K562 (cell line): ENCODE results near the gene CITED2. TPM values are rescaled to one million over a fixed set of nuclear protein-coding genes. Genes with fewer than 3 reads are reported as not detected.

ENCODE experiments used
- ATAC-seq: fragments of 200-7000 bp; cut with Tn5 transposase; 3 replicates; pipeline ENCODE4 v1.9.1; 2020; ENCODE audit warnings: moderate library complexity
- BruUV-seq: library from RNA; stranded (reverse); fragments of 400-500 nt; replicated peaks from 2 replicates; lab custom pipeline; 2021; lab: Mats Ljungman, UMichigan
- CTCF ChIA-PET: fragments of 300-600 bp; formaldehyde crosslinking; extraction: SDS; loops from one replicate; lab custom pipeline; 2021; ENCODE audit warnings: low intra/inter-chr PET ratio; lab: Yijun Ruan, JAX
- POLR2A ChIA-PET: fragments of 300-600, 350-650 bp; sonication (Branson Sonifier 250); formaldehyde crosslinking; extraction: SDS; loops from one replicate; lab custom pipeline; 2021; ENCODE audit warnings: antibody characterized with exemption, inconsistent platforms; lab: Yijun Ruan, JAX
- DNase-seq, 4 experiments: peaks; one replicate each; pipeline versions ENCODE4 v3.0.0 to v3.0.0-alpha.2; 2011 to 2018; ENCODE audit warnings: low spot score in 3 of 4, mixed read lengths in 3 of 4; ENCODE audit errors: extremely low read depth in 1 of 4
- FAIRE-seq: peaks from 2 replicates; lab custom pipeline; 2011; peaks lifted over from hg19 to GRCh38; lab: Jason Lieb, UNC
- H2AFZ ChIP-seq: 2 replicates; pipeline ENCODE4 v1.6.0; 2011; ENCODE audit warnings: low read depth, low read length, control low read depth, inconsistent platforms
- H3K27ac ChIP-seq: fragments of 200-600 bp; 3 replicates; pipeline ENCODE4 v1.8.0; 2011; ENCODE audit warnings: low read depth, mild to moderate bottlenecking, control low read depth, inconsistent platforms, low read length, moderate library complexity, mixed read lengths; ENCODE audit errors: extremely low read depth
- H3K27me3 ChIP-seq, 2 experiments: fragments of 300-600 bp in 1 of 2; 2 replicates in 1 of 2; 3 replicates in 1 of 2; pipeline versions ENCODE4 v1.6.0 to v1.8.0; 2011; ENCODE audit warnings: inconsistent platforms in 2 of 2, low read length in 2 of 2, mild to moderate bottlenecking in 1 of 2, mixed read lengths in 1 of 2, moderate library complexity in 1 of 2; ENCODE audit not compliant: control insufficient read depth in 2 of 2, insufficient read depth in 2 of 2
- H3K36me3 ChIP-seq: fragments of 300-600 bp; 3 replicates; pipeline ENCODE4 v1.8.0; 2011; ENCODE audit warnings: mild to moderate bottlenecking, low read length, inconsistent platforms; ENCODE audit not compliant: control insufficient read depth, insufficient read depth
- H3K4me1 ChIP-seq, 2 experiments: fragments of 200-600 bp in 1 of 2; replicated peaks in 1 of 2; 2 replicates in 1 of 2; 3 replicates in 1 of 2; pipeline versions ENCODE4 v1.5.1 to v1.8.0; 2011; ENCODE audit warnings: inconsistent platforms in 2 of 2, low read length in 2 of 2, mild to moderate bottlenecking in 1 of 2, mixed read lengths in 1 of 2, moderate library complexity in 1 of 2; ENCODE audit not compliant: control insufficient read depth in 2 of 2, insufficient read depth in 2 of 2
- H3K4me2 ChIP-seq: 2 replicates; pipeline ENCODE4 v1.6.1; 2011; ENCODE audit warnings: low read length, control low read depth, inconsistent platforms, mixed read lengths; ENCODE audit not compliant: insufficient read depth
- H3K4me3 ChIP-seq: fragments of 200-600 bp; sonication (generic), shearing (Covaris generic); 2 replicates; pipeline ENCODE4 v1.5.1; 2016; ENCODE audit warnings: control low read depth, inconsistent platforms
- H3K79me2 ChIP-seq: fragments of 200-600 bp; 3 replicates; pipeline ENCODE4 v1.8.0; 2011; ENCODE audit warnings: low read length, inconsistent platforms; ENCODE audit not compliant: control insufficient read depth, insufficient read depth
- H3K9ac ChIP-seq, 2 experiments: 2 replicates each; pipeline versions ENCODE4 v1.6.0 to v1.6.1; 2011; ENCODE audit warnings: low read depth in 2 of 2, low read length in 2 of 2, control low read depth in 1 of 2, inconsistent platforms in 1 of 2, mild to moderate bottlenecking in 1 of 2, mixed read lengths in 1 of 2; ENCODE audit not compliant: insufficient read depth in 1 of 2
- H3K9me1 ChIP-seq: one replicate; pipeline ENCODE4 v1.6.0; 2011; ENCODE audit warnings: inconsistent platforms, mild to moderate bottlenecking, low read length, moderate library complexity; ENCODE audit not compliant: control insufficient read depth, insufficient read depth
- H3K9me3 ChIP-seq: replicated peaks from 2 replicates; pipeline ENCODE4 v1.5.1; 2011; ENCODE audit warnings: low read depth, low read length, inconsistent platforms; ENCODE audit not compliant: control insufficient read depth, insufficient read depth
- H4K20me1 ChIP-seq: replicated peaks from 2 replicates; pipeline ENCODE4 v1.6.1; 2011; ENCODE audit warnings: low read length, inconsistent platforms, mixed read lengths; ENCODE audit not compliant: control insufficient read depth, insufficient read depth
- CBX5 ChIP-seq: IDR thresholded peaks from 2 replicates; pipeline ENCODE4 v1.6.1; 2014; ENCODE audit warnings: low read depth, borderline replicate concordance
- CHD1 ChIP-seq: fragments of 200-600 bp; sonication (generic); IDR thresholded peaks from one replicate; pipeline ENCODE4 v1.6.1; 2012; ENCODE audit warnings: mild to moderate bottlenecking, moderate library complexity, low read length, inconsistent platforms
- CHD2 ChIP-seq: IDR thresholded peaks from 2 replicates; pipeline ENCODE4 v1.6.1; 2011; ENCODE audit warnings: low read depth, low read length
- MBD2 ChIP-seq: sonication (generic); IDR thresholded peaks from 2 replicates; pipeline ENCODE4 v1.6.1; 2016; ENCODE audit warnings: low read depth, borderline replicate concordance
- PYGO2 ChIP-seq: fragments of 450-650 bp; IDR thresholded peaks from 2 replicates; pipeline ENCODE4 v1.6.1; 2016; ENCODE audit warnings: mild to moderate bottlenecking, missing genetic modification characterization, moderate library complexity, missing compliant biosample characterization
- U2AF2 ChIP-seq: fragments of 200-400 bp; formaldehyde crosslinking; optimal IDR thresholded peaks from 2 replicates; pipeline ENCODE3; 2017; ENCODE audit warnings: low read depth, mild to moderate bottlenecking, low read length
- ZC3H8 ChIP-seq: fragments of 450-650 bp; IDR thresholded peaks from 2 replicates; pipeline ENCODE4 v1.6.1; 2017
- ZNF561 ChIP-seq: fragments of 450-650 bp; formaldehyde crosslinking; conservative IDR thresholded peaks from 2 replicates; pipeline ENCODE4 v1.4.0; 2020; ENCODE audit warnings: mild to moderate bottlenecking, moderate library complexity
- ZNF583 ChIP-seq: fragments of 250-450 bp; sonication (Bioruptor Pico); IDR thresholded peaks from 2 replicates; pipeline ENCODE4 v1.4.0; 2020
- ZNF696 ChIP-seq: fragments of 250-450 bp; sonication (Bioruptor Pico); conservative IDR thresholded peaks from 2 replicates; pipeline ENCODE4 v1.4.0; 2020; ENCODE audit warnings: mild to moderate bottlenecking, moderate library complexity
- ZSCAN29 ChIP-seq: fragments of 450-650 bp; IDR thresholded peaks from 2 replicates; pipeline ENCODE4 v1.6.1; 2017
- ZSCAN32 ChIP-seq: fragments of 450-650 bp; formaldehyde crosslinking; IDR thresholded peaks from 2 replicates; pipeline ENCODE4 v1.4.0; 2020; ENCODE audit warnings: mild to moderate bottlenecking, moderate library complexity
- WGBS: fragments of 100-300 bp; shearing (Covaris generic); methylation state at CpG from one replicate; pipeline ENCODE4 v1.1.6; 2016; ENCODE audit warnings: low coverage, mixed read lengths; ENCODE audit not compliant: insufficient coverage; ENCODE audit errors: missing lambda C conversion rate; 5-methylcytosine and 5-hydroxymethylcytosine counted together
- in situ Hi-C: fragments of 300-500 bp; cut with MboI; formaldehyde crosslinking; loops from 4 replicates; pipeline ENCODE4 v1.15.0; 2018; ENCODE audit warnings: inconsistent platforms, mixed read lengths
- intact Hi-C: fragments of 100-400 bp; cut with micrococcal nuclease; formaldehyde crosslinking; loops from 2 replicates; pipeline ENCODE4 v1.14.2; 2022
- polyA plus RNA-seq, 8 experiments: library from polyadenylated mRNA; depleted of rRNA in 4 of 8; stranded (reverse) in 5 of 8; unstranded in 3 of 8; fragments of >200 nt; fragmentation: Nextera tagmentation in 2 of 8; fragmentation: Illumina TruSeq in 1 of 8; extraction: Ambion mirVana in 2 of 8; extraction: Trizol in 1 of 8; gene quantifications; 2 replicates each; pipeline versions ENCODE4 v1.2.1 to v1.2.3, GENCODE V29; 2011 to 2014; ENCODE audit warnings: inconsistent platforms in 1 of 8, missing spikeins in 1 of 8
- total RNA-seq, 7 experiments: library from RNA; depleted of rRNA in 6 of 7; stranded (reverse); fragments of >200 nt in 6 of 7; fragmentation: Illumina TruSeq in 2 of 7; extraction: Trizol in 2 of 7; gene quantifications; 2 replicates each; pipeline versions ENCODE4 v1.2.1 to v1.2.3, GENCODE V29; 2011 to 2021; ENCODE audit warnings: low replicate concordance in 1 of 7
- TF ChIP-seq, protein P1 (sequence below): fragments of 250-450 bp; sonication (Bioruptor Pico); IDR thresholded peaks from 2 replicates; pipeline ENCODE4 v1.4.0; 2020; ENCODE audit warnings: mild to moderate bottlenecking, moderate library complexity
- TF ChIP-seq, protein P2 (sequence below): sonication (generic); formaldehyde crosslinking; IDR thresholded peaks from 2 replicates; pipeline ENCODE4 v1.8.0; 2023; ENCODE audit warnings: mild to moderate bottlenecking, missing genetic modification reagents
- TF ChIP-seq, protein P3 (sequence below): fragments of 250-450 bp; sonication (Bioruptor Pico); IDR thresholded peaks from 2 replicates; pipeline ENCODE4 v1.5.1; 2021; ENCODE audit warnings: mild to moderate bottlenecking

CITED2 gene
- total and polyA plus RNA-seq, 9 of the 15 experiments (the other 6 are each of a cell fraction or from before 2014, with no cell fraction given) = 0.21 to 86.1 (median 17.5) TPM

DNA sequence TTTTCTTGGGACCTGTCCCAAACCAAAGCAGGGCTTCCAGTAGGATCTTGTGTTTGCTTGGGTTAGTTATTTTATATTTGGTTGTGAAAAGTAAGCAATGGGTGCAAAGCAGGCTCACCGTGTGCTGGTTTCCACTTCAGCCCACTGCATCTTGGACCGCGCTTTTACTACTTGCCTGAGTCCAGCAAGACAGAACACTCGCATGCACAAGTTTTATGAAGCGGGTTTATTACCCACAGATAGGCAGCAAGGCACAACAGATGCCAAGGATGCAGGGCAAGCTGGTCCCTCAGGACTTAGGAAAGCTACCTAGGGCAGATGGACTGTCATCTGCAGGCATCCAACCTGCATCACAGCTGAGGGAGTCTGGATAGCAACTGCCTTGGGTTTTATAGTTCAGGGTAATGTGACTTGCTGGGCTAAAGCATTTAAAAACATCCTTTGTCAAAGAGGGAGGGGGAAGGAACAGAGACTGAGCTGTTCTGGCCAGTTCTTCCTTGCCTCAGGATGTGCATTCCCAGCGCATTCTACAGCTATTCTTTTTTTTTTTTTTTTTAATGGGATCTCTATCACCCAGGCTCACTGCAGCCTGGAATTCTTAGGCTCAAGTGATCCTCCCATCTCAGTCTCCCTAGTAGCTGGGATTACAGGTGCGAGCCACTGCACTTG lies 18.5 kb downstream of the CITED2 start:
- no peak overlapping the region for H3K4me3 ChIP-seq
- no peak for FAIRE-seq
- no peak overlapping the region for H3K27ac ChIP-seq
- no peaks in the 10 kb centered on the region for H3K79me2 ChIP-seq
- POLR2A ChIA-PET = interaction anchor here (0.6 to 1.6 kb wide), 3 partner anchors 16 to 368 kb away, joined by 3 to 4 read pairs (median 3); partner anchors contain the start of gene CITED2
- BruUV-seq = no TSS peak
- TF ChIP-seq, protein P1, sequence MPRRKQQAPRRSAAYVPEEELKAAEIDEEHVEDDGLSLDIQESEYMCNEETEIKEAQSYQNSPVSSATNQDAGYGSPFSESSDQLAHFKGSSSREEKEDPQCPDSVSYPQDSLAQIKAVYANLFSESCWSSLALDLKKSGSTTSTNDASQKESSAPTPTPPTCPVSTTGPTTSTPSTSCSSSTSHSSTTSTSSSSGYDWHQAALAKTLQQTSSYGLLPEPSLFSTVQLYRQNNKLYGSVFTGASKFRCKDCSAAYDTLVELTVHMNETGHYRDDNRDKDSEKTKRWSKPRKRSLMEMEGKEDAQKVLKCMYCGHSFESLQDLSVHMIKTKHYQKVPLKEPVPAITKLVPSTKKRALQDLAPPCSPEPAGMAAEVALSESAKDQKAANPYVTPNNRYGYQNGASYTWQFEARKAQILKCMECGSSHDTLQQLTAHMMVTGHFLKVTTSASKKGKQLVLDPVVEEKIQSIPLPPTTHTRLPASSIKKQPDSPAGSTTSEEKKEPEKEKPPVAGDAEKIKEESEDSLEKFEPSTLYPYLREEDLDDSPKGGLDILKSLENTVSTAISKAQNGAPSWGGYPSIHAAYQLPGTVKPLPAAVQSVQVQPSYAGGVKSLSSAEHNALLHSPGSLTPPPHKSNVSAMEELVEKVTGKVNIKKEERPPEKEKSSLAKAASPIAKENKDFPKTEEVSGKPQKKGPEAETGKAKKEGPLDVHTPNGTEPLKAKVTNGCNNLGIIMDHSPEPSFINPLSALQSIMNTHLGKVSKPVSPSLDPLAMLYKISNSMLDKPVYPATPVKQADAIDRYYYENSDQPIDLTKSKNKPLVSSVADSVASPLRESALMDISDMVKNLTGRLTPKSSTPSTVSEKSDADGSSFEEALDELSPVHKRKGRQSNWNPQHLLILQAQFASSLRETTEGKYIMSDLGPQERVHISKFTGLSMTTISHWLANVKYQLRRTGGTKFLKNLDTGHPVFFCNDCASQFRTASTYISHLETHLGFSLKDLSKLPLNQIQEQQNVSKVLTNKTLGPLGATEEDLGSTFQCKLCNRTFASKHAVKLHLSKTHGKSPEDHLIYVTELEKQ (CRISPR knock-in tag) = no peak
- TF ChIP-seq ZNF583 (CRISPR knock-in tag) = no peak
- TF ChIP-seq CHD2 = no peak
- no peak for TF ChIP-seq ZSCAN32
- no peak for TF ChIP-seq ZC3H8
- no peak for TF ChIP-seq ZNF696 (CRISPR knock-in tag)
- TF ChIP-seq CBX5 = no peak
- TF ChIP-seq ZSCAN29 = no peak
- no peak for TF ChIP-seq MBD2
- no peak for TF ChIP-seq U2AF2
- TF ChIP-seq, protein P2, sequence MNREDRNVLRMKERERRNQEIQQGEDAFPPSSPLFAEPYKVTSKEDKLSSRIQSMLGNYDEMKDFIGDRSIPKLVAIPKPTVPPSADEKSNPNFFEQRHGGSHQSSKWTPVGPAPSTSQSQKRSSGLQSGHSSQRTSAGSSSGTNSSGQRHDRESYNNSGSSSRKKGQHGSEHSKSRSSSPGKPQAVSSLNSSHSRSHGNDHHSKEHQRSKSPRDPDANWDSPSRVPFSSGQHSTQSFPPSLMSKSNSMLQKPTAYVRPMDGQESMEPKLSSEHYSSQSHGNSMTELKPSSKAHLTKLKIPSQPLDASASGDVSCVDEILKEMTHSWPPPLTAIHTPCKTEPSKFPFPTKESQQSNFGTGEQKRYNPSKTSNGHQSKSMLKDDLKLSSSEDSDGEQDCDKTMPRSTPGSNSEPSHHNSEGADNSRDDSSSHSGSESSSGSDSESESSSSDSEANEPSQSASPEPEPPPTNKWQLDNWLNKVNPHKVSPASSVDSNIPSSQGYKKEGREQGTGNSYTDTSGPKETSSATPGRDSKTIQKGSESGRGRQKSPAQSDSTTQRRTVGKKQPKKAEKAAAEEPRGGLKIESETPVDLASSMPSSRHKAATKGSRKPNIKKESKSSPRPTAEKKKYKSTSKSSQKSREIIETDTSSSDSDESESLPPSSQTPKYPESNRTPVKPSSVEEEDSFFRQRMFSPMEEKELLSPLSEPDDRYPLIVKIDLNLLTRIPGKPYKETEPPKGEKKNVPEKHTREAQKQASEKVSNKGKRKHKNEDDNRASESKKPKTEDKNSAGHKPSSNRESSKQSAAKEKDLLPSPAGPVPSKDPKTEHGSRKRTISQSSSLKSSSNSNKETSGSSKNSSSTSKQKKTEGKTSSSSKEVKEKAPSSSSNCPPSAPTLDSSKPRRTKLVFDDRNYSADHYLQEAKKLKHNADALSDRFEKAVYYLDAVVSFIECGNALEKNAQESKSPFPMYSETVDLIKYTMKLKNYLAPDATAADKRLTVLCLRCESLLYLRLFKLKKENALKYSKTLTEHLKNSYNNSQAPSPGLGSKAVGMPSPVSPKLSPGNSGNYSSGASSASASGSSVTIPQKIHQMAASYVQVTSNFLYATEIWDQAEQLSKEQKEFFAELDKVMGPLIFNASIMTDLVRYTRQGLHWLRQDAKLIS = no peak
- no peak for TF ChIP-seq ZNF561 (CRISPR knock-in tag)
- TF ChIP-seq, protein P3, sequence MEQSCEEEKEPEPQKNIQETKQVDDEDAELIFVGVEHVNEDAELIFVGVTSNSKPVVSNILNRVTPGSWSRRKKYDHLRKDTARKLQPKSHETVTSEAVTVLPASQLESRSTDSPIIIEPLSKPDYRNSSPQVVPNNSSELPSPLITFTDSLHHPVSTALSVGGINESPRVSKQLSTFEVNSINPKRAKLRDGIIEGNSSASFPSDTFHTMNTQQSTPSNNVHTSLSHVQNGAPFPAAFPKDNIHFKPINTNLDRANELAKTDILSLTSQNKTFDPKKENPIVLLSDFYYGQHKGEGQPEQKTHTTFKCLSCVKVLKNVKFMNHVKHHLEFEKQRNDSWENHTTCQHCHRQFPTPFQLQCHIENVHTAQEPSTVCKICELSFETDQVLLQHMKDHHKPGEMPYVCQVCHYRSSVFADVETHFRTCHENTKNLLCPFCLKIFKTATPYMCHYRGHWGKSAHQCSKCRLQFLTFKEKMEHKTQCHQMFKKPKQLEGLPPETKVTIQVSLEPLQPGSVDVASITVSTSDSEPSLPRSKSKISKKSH (CRISPR knock-in tag) = no peak
- no peak for TF ChIP-seq CHD1
- TF ChIP-seq PYGO2 (tag) = no peak
- in situ Hi-C loops (loop anchor here (5.0 to 10.0 kb wide), 2 partner anchors 231 to 539 kb away; no protein-coding TSS in a partner anchor), intact Hi-C loops (no loop called here)
- no peaks in the 10 kb centered on the region for H4K20me1 ChIP-seq
- CTCF ChIA-PET = no interaction called here
- no peak overlapping the region for H3K9ac ChIP-seq
- H3K4me1 ChIP-seq = no peaks in the 10 kb centered on the region
- H3K9me3 ChIP-seq = no peaks in the 10 kb centered on the region
- peaks cover 0 to 12% of the 10 kb centered on the region in 2 experiments; a peak in 2 of 5 replicates for H3K27me3 ChIP-seq
- H3K9me1 ChIP-seq = no peaks in the 10 kb centered on the region
- 0% methylated on average over 7 of the region's 7 CpGs for WGBS
- no peak overlapping the region for H3K4me2 ChIP-seq
- no peak overlapping the region for H2AFZ ChIP-seq
- H3K36me3 ChIP-seq = no peaks in the 10 kb centered on the region
- ATAC-seq = no peak
- no peak for DNase-seq
